SK-N-SH (cell line): Measurements from ENCODE around the gene VPS18. TPM values are rescaled to one million over a fixed set of nuclear protein-coding genes. Genes with fewer than 3 reads are reported as not detected.

Experiments
- CTCF ChIA-PET: fragments of 300-600, 350-600 bp; formaldehyde crosslinking; extraction: SDS; loops from one replicate; lab custom pipeline; 2021; lab: Yijun Ruan, JAX
- POLR2A ChIA-PET: fragments of 350-600 bp; sonication (Branson Sonifier 250); formaldehyde crosslinking; extraction: SDS; loops from one replicate; lab custom pipeline; 2020; ENCODE audit warnings: antibody characterized with exemption, inconsistent platforms; lab: Yijun Ruan, JAX
- DNase-seq: peaks from one replicate; pipeline ENCODE4 v3.0.0; 2012
- H2AFZ ChIP-seq: fragments of 200-600 bp; sonication (generic); 2 replicates; pipeline ENCODE4 v1.8.1; 2016; ENCODE audit warnings: antibody characterized with exemption, mild to moderate bottlenecking, low read depth
- H3F3A ChIP-seq: fragments of 200-600 bp; sonication (generic); replicated peaks from 2 replicates; pipeline ENCODE3; 2016; ENCODE audit warnings: antibody characterized with exemption, mild to moderate bottlenecking; ENCODE audit not compliant: insufficient read depth
- H3K27ac ChIP-seq, 2 experiments: fragments of 200-500 bp in 1 of 2; fragments of 200-600 bp in 1 of 2; sonication (Bioruptor generic) in 1 of 2; sonication (generic), shearing (Covaris generic) in 1 of 2; 2 replicates each; pipeline versions ENCODE4 v1.5.1 to v1.6.1; 2014 to 2016; ENCODE audit warnings: low read depth in 2 of 2, inconsistent platforms in 1 of 2, low read length in 1 of 2, mild to moderate bottlenecking in 1 of 2, mixed read lengths in 1 of 2
- H3K27me3 ChIP-seq: fragments of 200-600 bp; sonication (generic), shearing (Covaris generic); 2 replicates; pipeline ENCODE4 v1.6.1; 2016; ENCODE audit warnings: mixed run types; ENCODE audit not compliant: insufficient read depth
- H3K36me3 ChIP-seq, 2 experiments: fragments of 200-500 bp in 1 of 2; fragments of 200-600 bp in 1 of 2; sonication (Bioruptor generic) in 1 of 2; sonication (generic) in 1 of 2; replicated peaks in 1 of 2; 2 replicates each; pipeline versions ENCODE3 to v1.5.1; 2014 to 2016; ENCODE audit warnings: low read length in 1 of 2, mild to moderate bottlenecking in 1 of 2; ENCODE audit not compliant: insufficient read depth in 2 of 2, control insufficient read depth in 1 of 2
- H3K4me1 ChIP-seq, 2 experiments: fragments of 200-500 bp in 1 of 2; fragments of 200-600 bp in 1 of 2; sonication (Bioruptor generic) in 1 of 2; sonication (generic), shearing (Covaris generic) in 1 of 2; 2 replicates each; pipeline versions ENCODE4 v1.5.1 to v1.6.1; 2014 to 2016; ENCODE audit warnings: low read depth in 1 of 2, low read length in 1 of 2, mixed run types in 1 of 2; ENCODE audit not compliant: insufficient read depth in 2 of 2, control insufficient read depth in 1 of 2
- H3K4me2 ChIP-seq: fragments of 200-600 bp; sonication (generic), shearing (Covaris generic); 2 replicates; pipeline ENCODE4 v1.6.1; 2017; ENCODE audit warnings: mixed run types
- H3K4me3 ChIP-seq, 2 experiments: fragments of 200-500 bp in 1 of 2; fragments of 200-600 bp in 1 of 2; sonication (Bioruptor generic) in 1 of 2; sonication (generic), shearing (Covaris generic) in 1 of 2; 2 replicates each; pipeline versions ENCODE4 v1.5.1 to v1.8.1; 2014 to 2016; ENCODE audit warnings: low read depth in 2 of 2, inconsistent platforms in 1 of 2, low read length in 1 of 2, mild to moderate bottlenecking in 1 of 2, mixed read lengths in 1 of 2, moderate library complexity in 1 of 2
- H3K79me2 ChIP-seq: fragments of 200-600 bp; sonication (generic); 2 replicates; pipeline ENCODE4 v1.8.1; 2017; ENCODE audit warnings: mild to moderate bottlenecking; ENCODE audit not compliant: insufficient read depth
- H3K9ac ChIP-seq: fragments of 200-600 bp; sonication (generic); 2 replicates; pipeline ENCODE4 v1.6.1; 2017; ENCODE audit warnings: mixed run types
- H3K9me2 ChIP-seq: fragments of 200-600 bp; sonication (generic); 2 replicates; pipeline ENCODE4 v1.6.1; 2017; ENCODE audit warnings: mixed run types
- H3K9me3 ChIP-seq: fragments of 200-600 bp; sonication (generic); 2 replicates; pipeline ENCODE4 v1.6.1; 2017; ENCODE audit warnings: mixed run types, mild to moderate bottlenecking, moderate library complexity
- H4K20me1 ChIP-seq: fragments of 200-600 bp; sonication (generic); 2 replicates; pipeline ENCODE4 v1.6.1; 2017; ENCODE audit warnings: mild to moderate bottlenecking, mixed run types; ENCODE audit not compliant: insufficient read depth
- CHD2 ChIP-seq: fragments of 150-350 bp; IDR thresholded peaks from 2 replicates; pipeline ENCODE4 v1.6.1; 2018; ENCODE audit warnings: low read length; ENCODE audit not compliant: partially characterized antibody
- EZH2phosphoT487 ChIP-seq: fragments of 200-600 bp; sonication (generic); IDR thresholded peaks from 2 replicates; pipeline ENCODE4 v1.6.1; 2017; ENCODE audit warnings: low read depth, mixed run types, mild to moderate bottlenecking, antibody characterized with exemption, moderate library complexity, borderline replicate concordance
- FOXJ3 ChIP-seq: sonication (generic); formaldehyde crosslinking; IDR thresholded peaks from 2 replicates; pipeline ENCODE4 v1.5.1; 2020; ENCODE audit warnings: mild to moderate bottlenecking, missing genetic modification reagents
- FOXM1 ChIP-seq: IDR thresholded peaks from 2 replicates; pipeline ENCODE4 v1.4.0; 2012; ENCODE audit warnings: low read depth, mild to moderate bottlenecking
- GABPA ChIP-seq: IDR thresholded peaks from 2 replicates; pipeline ENCODE4 v1.4.0; 2012; ENCODE audit warnings: low read depth, mild to moderate bottlenecking
- GATA2 ChIP-seq: sonication (generic); formaldehyde crosslinking; IDR thresholded peaks from 2 replicates; pipeline ENCODE4 v1.5.0; 2020; ENCODE audit warnings: mild to moderate bottlenecking, missing genetic modification reagents
- MEF2A ChIP-seq: IDR thresholded peaks from 2 replicates; pipeline ENCODE4 v1.4.0; 2012; ENCODE audit warnings: low read depth, borderline replicate concordance
- MXI1 ChIP-seq: IDR thresholded peaks from 2 replicates; pipeline ENCODE4 v1.6.1; 2012; ENCODE audit warnings: mild to moderate bottlenecking, low read depth, low read length, improper control_type of control experiment
- NFIC ChIP-seq: IDR thresholded peaks from 2 replicates; pipeline ENCODE4 v1.4.0; 2012; ENCODE audit warnings: borderline replicate concordance
- POLR2AphosphoS5 ChIP-seq: IDR thresholded peaks from 2 replicates; pipeline ENCODE4 v1.6.1; 2012; ENCODE audit warnings: low read depth, low read length
- RCOR1 ChIP-seq: fragments of 150-350 bp; IDR thresholded peaks from 2 replicates; pipeline ENCODE4 v1.6.1; 2017; ENCODE audit warnings: antibody characterized with exemption, low read length
- RFX5 ChIP-seq: IDR thresholded peaks from 2 replicates; pipeline ENCODE4 v1.6.1; 2012; ENCODE audit warnings: mild to moderate bottlenecking, improper control_type of control experiment, low read length
- RXRA ChIP-seq: IDR thresholded peaks from 2 replicates; pipeline ENCODE4 v1.4.0; 2012; ENCODE audit warnings: low read depth, mild to moderate bottlenecking, borderline replicate concordance
- TAF1 ChIP-seq: IDR thresholded peaks from 2 replicates; pipeline ENCODE4 v1.6.1; 2012; ENCODE audit warnings: low read depth, mild to moderate bottlenecking, low read length, moderate library complexity, borderline replicate concordance
- TCF12 ChIP-seq: IDR thresholded peaks from 2 replicates; pipeline ENCODE4 v1.4.0; 2012
- YY1 ChIP-seq: IDR thresholded peaks from 2 replicates; pipeline ENCODE4 v1.4.0; 2012; ENCODE audit warnings: low read depth, mild to moderate bottlenecking
- WGBS: methylation state at CpG from one replicate; pipeline ENCODE4 v1.1.6; 2017; ENCODE audit warnings: low lambda C conversion rate; 5-methylcytosine and 5-hydroxymethylcytosine counted together
- polyA plus RNA-seq, 3 experiments: library from polyadenylated mRNA; depleted of rRNA; stranded (reverse); fragments of >200 nt; gene quantifications; 2 replicates each; pipeline ENCODE4 v1.2.3, GENCODE V29; 2012
- TF ChIP-seq, protein P1 (sequence below): fragments of 200-600 bp; sonication (generic); IDR thresholded peaks from 2 replicates; pipeline ENCODE4 v1.6.1; 2017; ENCODE audit warnings: antibody characterized with exemption, mild to moderate bottlenecking, moderate library complexity
- TF ChIP-seq, protein P2 (sequence below): IDR thresholded peaks from 2 replicates; pipeline ENCODE4 v1.4.0; 2012; ENCODE audit warnings: low read depth, borderline replicate concordance
- TF ChIP-seq, protein P3 (sequence below): IDR thresholded peaks from 2 replicates; pipeline ENCODE4 v1.4.0; 2012; ENCODE audit warnings: low read depth

The VPS18 gene
- polyA plus RNA-seq, 1 of the 3 experiments (the other 2 are of a cell fraction), result 14.1 TPM

DNA sequence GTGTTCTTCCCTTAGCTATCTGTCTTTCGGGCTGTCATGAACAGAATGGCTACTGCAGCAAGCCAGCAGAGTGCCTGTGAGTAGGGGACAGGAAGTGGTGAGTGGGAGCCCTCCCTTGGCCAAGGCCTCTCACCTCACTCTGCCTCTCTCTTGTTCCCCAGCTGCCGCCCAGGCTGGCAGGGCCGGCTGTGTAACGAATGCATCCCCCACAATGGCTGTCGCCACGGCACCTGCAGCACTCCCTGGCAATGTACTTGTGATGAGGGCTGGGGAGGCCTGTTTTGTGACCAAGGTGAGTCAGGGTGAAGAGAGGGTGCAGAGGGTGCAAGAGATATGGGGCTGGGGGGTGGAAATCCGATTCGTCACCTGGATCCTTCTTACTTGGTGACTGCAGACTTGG is 37.9 kb downstream of the VPS18 start:
- H2AFZ ChIP-seq, result no peak overlapping the region
- DNase-seq, result peak; percentile 22
- no peaks in the 10 kb centered on the region for H3K9me3 ChIP-seq
- H3F3A ChIP-seq, result no peaks in the 10 kb centered on the region
- no peak overlapping the region for H3K4me3 ChIP-seq
- H3K27ac ChIP-seq, result no peak overlapping the region
- no peaks in the 10 kb centered on the region for H3K9me2 ChIP-seq
- no peaks in the 10 kb centered on the region for H4K20me1 ChIP-seq
- H3K4me2 ChIP-seq, result no peak overlapping the region
- ChIA-PET POLR2A (no interaction called here), CTCF (interaction anchor here (0.6 to 33.6 kb wide), 8 partner anchors 9 to 269 kb away, joined by 3 to 675 read pairs (median 13); partner anchors contain the start of gene VPS18)
- no peak overlapping the region for H3K9ac ChIP-seq
- H3K27me3 ChIP-seq, result peaks cover 42% of the 10 kb centered on the region
- TF ChIP-seq YY1, result no peak
- TF ChIP-seq FOXJ3, result no peak
- no peak for TF ChIP-seq RFX5
- TF ChIP-seq POLR2AphosphoS5, result no peak
- no peak for TF ChIP-seq CHD2
- TF ChIP-seq, protein P1, sequence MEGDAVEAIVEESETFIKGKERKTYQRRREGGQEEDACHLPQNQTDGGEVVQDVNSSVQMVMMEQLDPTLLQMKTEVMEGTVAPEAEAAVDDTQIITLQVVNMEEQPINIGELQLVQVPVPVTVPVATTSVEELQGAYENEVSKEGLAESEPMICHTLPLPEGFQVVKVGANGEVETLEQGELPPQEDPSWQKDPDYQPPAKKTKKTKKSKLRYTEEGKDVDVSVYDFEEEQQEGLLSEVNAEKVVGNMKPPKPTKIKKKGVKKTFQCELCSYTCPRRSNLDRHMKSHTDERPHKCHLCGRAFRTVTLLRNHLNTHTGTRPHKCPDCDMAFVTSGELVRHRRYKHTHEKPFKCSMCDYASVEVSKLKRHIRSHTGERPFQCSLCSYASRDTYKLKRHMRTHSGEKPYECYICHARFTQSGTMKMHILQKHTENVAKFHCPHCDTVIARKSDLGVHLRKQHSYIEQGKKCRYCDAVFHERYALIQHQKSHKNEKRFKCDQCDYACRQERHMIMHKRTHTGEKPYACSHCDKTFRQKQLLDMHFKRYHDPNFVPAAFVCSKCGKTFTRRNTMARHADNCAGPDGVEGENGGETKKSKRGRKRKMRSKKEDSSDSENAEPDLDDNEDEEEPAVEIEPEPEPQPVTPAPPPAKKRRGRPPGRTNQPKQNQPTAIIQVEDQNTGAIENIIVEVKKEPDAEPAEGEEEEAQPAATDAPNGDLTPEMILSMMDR, result no peak
- no peak for TF ChIP-seq GABPA
- no peak for TF ChIP-seq TAF1
- 90% methylated on average over 5 of the region's 8 CpGs for WGBS
- no peaks in the 10 kb centered on the region for H3K79me2 ChIP-seq
- H3K4me1 ChIP-seq, result peaks cover 17 to 35% of the 10 kb centered on the region in 2 experiments; a peak in 2 of 4 replicates
- no peaks in the 10 kb centered on the region for H3K36me3 ChIP-seq

DNA sequence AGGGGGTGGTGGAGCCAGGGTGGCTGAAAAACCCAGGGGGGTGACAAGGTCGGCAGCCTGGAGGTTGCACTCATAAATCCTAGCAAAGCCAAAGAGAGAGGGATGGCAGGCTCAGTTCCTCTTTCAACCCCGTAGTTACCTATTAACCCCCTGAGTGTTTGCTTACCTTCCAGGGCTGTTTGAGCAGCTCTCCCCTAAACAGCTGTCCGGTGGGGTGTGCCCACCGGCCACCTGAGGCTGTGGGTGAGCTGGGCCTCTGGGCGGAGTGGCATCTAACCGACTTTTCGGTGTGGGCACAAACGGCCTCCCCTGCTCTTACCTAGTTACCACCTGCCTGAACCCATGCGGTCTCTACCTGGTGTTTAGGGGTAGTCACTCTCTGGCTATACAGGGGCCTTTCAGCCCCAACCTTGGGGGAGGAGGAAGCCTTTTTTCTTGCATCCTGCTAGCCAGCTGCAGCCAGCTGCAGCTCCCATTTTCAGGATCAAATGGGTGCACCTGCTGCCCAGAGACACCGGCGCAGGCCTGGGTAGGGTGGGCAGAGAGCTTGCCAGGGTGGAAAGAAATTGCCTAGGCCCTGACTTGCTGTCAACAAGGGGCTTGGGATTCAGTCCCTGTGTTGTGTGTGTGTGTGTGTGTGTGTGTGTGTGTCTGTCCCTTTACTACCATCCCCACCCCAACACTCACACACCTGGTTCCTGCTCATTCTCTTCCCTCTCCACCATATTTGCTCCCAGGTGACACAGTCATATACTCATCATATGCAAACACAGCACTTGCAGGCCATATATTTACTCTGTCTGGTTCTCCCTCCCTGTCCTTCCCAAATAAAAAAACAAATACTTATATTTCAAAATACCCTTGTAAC is 38.6 kb downstream of the VPS18 start:
- H4K20me1 ChIP-seq, result no peaks in the 10 kb centered on the region
- CTCF ChIA-PET, result interaction anchor here (2.8 to 33.6 kb wide), 3 partner anchors 8 to 92 kb away, joined by 20 to 675 read pairs (median 109); partner anchors contain the start of gene VPS18
- peaks cover 35% of the 10 kb centered on the region for H3K27me3 ChIP-seq
- no peaks in the 10 kb centered on the region for H3F3A ChIP-seq
- POLR2A ChIA-PET, result no interaction called here
- H3K4me1 ChIP-seq, result peaks cover 17 to 31% of the 10 kb centered on the region in 2 experiments; a peak in 2 of 4 replicates
- H3K4me2 ChIP-seq, result no peak overlapping the region
- no peak overlapping the region for H3K9ac ChIP-seq
- H3K36me3 ChIP-seq, result no peaks in the 10 kb centered on the region
- no peaks in the 10 kb centered on the region for H3K79me2 ChIP-seq
- no peak overlapping the region for H2AFZ ChIP-seq
- TF ChIP-seq RXRA, result no peak
- no peak for TF ChIP-seq YY1
- no peak for TF ChIP-seq NFIC
- TF ChIP-seq MXI1, result no peak
- no peak for TF ChIP-seq TCF12
- no peak for TF ChIP-seq MEF2A
- TF ChIP-seq GABPA, result no peak
- TF ChIP-seq, protein P2, sequence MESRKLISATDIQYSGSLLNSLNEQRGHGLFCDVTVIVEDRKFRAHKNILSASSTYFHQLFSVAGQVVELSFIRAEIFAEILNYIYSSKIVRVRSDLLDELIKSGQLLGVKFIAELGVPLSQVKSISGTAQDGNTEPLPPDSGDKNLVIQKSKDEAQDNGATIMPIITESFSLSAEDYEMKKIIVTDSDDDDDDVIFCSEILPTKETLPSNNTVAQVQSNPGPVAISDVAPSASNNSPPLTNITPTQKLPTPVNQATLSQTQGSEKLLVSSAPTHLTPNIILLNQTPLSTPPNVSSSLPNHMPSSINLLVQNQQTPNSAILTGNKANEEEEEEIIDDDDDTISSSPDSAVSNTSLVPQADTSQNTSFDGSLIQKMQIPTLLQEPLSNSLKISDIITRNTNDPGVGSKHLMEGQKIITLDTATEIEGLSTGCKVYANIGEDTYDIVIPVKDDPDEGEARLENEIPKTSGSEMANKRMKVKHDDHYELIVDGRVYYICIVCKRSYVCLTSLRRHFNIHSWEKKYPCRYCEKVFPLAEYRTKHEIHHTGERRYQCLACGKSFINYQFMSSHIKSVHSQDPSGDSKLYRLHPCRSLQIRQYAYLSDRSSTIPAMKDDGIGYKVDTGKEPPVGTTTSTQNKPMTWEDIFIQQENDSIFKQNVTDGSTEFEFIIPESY, result no peak
- no peak for TF ChIP-seq EZH2phosphoT487
- no peak for TF ChIP-seq GATA2 (CRISPR knock-in tag)
- TF ChIP-seq, protein P1, result no peak
- no peak for TF ChIP-seq CHD2
- TF ChIP-seq, protein P3, sequence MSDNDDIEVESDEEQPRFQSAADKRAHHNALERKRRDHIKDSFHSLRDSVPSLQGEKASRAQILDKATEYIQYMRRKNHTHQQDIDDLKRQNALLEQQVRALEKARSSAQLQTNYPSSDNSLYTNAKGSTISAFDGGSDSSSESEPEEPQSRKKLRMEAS, result no peak
- no peak for TF ChIP-seq RCOR1
- no peak for TF ChIP-seq FOXM1
- TF ChIP-seq, all 33 proteins: peak for 0
- Histone ChIP-seq H3K27ac (no peak overlapping the region), H3K9me3 (no peaks in the 10 kb centered on the region), H3K9me2 (no peaks in the 10 kb centered on the region), H3K4me3 (no peak overlapping the region)
- WGBS, result 78% methylated on average over 7 of the region's 11 CpGs
- no peak for DNase-seq
